CD4-positive, alpha-beta T cell treated with Interleukin-15 for 4 hours (primary cell): ENCODE results near the gene SERPINE2.

Source experiments
- DNase-seq: peaks from one replicate; pipeline ENCODE4 v3.0.0-alpha.2; 2020; ENCODE audit warnings: low spot score

The SERPINE2 gene

DNA sequence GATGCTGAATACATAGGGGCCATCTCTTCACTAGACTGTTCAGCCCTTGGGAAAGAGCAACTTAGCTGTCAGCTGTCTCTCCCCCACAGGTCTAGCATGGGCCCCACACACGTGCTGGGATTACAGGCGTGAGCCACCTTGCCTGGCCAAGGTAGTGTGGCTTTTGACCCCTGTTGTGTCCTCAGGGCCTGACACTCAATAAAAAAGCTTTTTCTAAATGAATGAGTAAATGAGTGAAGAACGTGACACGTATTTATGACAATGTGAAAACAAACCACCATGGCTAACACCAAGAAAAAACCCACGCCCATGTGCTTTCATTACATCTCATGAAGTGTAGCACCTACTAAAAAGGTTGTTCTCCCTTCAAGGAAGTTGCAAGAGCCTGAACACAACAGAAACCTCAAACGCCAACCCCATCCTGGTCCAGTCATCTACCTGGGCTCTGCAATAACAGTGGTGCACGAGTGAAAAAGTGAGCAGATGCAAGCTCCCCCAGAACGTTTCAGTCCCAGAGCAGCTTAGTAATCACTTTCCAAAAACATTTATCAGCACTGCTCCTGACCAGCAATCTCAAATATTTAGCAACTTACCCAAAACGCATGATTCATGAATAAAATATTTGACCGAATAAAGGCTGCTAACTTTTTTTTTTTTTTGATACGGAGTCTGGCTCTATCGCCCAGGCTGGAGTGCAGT is 97.4 kb downstream of the SERPINE2 start:
- DNase-seq: peak; percentile 76

DNA sequence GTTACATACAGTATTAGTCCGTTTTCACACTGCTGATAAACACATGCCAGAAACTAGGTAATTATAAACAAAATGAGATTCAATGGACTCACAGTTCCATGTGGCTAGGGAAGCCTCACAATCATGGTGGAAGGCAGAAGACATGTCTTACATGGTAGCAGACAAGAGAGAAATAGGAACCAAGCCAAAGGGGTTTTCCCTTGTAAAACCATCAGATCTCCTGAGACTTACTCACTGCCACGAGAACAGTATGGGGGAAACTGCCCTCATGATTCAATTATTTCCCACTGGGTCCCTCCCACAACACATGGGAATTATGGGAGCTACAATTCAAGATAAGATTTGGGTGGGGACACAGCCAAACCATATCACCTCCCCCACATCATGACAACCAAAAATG is 99.6 kb downstream of the SERPINE2 start:
- peak; percentile 22 for DNase-seq

DNA sequence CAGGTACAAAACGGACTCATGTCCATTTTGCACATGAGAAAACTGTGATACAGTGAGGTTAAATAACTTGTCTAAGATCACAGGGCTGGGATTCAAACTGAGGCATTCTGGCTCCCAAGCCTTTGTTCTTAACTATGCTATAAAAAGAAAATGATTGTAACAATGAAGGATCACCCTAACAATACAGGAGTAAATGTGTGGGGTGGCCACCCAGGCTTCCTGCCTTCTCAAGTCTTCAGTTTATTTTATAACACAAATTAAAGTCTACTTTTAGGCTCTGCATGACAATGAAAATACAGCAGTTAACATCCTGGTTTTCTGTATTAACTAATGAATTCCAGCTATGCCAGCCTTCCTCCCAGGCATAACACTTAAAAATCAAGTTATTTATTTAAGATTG is 101.6 kb downstream of the SERPINE2 start:
- DNase-seq: no peak

DNA sequence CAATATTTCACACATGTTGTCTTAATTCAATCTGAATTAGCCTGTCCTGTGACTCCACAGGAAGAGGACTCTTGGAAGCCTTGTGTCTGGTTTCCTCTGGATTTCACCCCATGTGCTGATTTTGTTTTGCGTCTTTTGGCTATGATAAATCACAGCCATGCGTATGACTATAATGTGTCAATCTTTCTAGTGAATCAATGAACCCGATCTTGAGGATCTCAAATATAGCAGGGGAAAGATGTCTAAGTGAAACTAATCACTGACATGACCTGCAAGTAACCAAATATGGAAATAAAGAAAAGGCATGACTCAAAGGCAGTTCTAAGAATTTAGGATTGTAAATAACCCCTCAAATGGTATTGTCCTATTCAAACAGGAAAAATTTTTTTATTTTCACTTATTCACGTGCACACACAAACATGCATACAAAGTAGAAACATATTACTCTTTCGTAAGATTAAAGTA is 102.2 kb downstream of the SERPINE2 start:
- peak; percentile 42 for DNase-seq

DNA sequence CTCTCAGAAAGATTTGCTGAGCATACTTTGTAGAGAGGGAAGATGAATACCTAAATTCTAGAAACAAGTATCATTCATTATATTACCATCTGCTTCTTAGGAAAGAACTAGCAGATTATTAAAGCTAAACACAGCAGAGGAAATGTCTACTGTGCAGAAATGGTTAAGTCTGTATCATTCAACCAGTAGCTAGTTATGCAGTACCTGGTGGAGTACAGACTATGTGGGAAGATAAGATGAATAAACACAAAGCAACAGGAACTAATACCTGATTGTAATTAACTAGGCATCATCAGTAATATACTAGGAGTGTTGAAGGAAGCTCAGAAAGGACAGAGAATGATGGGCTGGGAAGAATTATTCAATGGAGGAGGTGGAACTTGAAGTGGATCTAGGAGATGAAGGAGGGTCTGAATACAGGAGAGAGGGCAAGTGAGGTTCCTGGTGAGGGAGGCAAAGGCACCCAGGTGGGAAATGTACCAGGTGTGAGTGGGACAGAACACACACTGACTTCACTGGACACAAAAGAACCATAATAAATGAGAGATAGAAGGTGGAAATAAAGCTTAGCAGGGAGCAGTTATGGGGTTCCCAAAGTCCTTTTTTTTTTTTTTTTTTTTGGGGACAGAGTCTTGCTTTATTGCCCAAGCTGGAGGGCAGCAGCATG is 103.5 kb downstream of the SERPINE2 start:
- DNase-seq: no peak

DNA sequence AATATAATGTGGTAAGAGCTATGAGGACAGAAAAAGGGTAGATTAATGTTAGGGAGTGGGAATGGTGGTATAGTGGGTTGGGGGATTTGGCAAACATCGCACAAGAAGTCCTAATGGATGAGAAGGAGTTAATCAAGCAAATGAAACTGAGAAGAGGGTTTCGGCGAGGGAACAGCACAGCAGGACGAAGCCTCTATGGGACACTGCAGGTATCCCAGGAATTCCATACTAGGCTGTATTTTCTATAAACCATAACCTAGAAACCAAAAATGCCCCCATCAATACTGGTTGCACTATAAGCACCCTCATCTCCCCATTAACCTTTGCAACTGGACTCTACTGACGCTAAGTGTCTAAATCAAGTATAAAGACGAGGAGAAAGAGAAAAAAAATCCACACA is 104.2 kb downstream of the SERPINE2 start:
- DNase-seq: no peak

DNA sequence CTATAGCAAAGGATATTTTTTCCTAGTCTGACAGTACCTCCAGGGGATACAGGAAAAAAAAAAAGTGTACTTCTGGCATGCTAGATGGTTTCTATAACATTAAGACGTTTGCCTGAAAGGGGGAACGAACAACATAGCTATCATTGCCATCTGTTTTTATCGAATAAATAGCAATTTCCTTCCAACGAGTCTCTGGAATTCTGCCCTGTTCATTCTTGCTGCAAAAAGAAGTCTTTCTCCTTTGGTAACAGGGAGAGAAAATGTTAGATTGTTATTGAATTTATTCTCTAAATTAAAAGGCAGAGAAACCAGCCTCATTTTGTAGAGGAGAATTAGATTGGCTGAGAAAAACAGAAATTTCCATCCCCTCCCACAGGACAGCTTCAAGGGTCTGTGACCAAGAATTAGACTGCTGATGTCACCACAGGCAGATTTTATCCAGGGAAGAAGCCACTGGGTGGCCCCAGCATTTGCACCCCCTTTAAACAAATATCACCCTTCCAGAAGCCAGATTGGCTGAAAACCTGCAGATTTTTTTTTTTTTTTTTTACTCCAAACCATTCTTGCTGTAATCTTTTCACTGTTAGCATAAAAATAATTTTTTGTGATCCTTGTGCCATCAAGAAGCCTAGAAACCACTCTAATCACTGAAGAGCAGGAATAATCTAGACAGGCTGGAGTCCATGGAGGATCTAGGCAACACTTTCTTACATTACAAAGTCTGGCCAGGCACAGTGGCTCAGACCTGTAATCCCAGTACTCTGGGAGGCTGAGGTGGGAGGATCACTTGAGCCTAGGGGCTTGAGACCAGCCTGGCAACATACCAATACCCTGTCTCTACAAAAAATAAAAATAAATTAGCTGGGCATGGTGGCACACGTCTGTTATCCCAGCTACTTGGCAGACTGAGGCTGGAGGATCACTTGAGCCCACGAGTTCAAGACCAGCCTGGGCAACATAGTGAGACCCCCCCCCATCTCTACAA is 106.0 kb downstream of the SERPINE2 start:
- DNase-seq: no peak

DNA sequence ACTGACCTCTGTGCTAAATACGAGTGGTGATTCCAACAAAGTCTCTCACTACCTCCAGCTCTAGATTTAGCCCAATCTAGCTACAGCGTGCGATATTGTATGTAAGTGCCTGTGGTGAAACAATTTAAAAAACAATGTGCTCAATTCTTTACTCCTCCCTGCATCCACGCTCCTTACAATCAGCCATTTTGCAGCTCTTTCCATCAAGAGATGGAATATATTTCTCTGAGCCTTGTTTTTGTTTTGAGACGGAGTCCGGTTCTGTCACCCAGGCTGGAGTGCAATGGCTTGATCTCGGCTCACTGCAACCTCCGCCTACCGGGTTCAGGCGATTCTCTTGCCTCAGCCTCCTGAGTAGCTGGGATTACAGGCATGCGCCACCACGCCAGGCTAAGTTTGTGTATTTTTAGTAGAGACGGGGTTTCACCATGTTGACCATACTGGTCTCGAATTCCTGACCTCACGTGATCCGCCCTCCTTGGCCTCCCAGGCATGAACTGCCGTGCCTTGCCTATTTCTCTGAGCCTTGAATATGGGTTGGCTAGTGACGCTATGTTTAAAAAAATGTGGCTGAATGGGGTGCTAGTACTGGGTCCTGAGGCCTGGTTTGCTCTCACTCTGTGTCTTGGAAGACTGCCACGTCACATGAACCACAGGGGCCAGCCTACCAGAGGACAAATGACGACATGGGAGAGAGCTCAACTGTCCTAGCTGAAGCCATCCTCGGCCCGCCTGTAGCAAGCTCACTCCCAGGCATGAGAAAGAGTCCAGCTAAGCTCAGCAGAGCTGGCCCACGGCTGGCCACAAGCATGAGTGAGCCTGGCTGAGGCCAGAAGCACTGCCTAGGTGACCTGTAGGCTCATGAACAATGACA is 108.7 kb downstream of the SERPINE2 start:
- no peak for DNase-seq

DNA sequence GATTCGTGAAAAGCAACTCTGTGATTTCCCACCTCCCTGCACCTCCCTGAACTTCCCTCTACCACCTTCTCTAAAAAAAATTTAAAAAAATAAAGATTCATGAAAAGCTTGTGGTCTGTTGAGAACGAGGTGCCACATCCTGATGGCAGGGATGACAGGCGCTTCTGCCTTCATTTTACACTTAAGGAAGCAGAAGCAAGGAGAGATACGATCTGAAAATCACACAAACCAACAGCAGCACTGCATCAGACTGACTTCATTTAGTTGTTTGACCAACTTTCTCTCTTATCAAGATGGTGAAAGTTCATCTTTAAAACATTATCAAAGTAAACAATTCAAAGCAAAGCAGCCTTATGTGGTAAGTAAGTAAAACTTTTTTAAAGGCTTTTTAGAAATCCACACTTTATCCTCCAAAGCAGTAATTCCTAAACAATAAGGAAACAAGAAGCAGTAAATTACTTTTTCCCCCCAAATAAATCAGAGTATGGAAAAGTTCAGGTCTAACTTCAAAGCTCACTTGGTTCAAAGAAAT is 109.4 kb downstream of the SERPINE2 start:
- peak; percentile 32 for DNase-seq

DNA sequence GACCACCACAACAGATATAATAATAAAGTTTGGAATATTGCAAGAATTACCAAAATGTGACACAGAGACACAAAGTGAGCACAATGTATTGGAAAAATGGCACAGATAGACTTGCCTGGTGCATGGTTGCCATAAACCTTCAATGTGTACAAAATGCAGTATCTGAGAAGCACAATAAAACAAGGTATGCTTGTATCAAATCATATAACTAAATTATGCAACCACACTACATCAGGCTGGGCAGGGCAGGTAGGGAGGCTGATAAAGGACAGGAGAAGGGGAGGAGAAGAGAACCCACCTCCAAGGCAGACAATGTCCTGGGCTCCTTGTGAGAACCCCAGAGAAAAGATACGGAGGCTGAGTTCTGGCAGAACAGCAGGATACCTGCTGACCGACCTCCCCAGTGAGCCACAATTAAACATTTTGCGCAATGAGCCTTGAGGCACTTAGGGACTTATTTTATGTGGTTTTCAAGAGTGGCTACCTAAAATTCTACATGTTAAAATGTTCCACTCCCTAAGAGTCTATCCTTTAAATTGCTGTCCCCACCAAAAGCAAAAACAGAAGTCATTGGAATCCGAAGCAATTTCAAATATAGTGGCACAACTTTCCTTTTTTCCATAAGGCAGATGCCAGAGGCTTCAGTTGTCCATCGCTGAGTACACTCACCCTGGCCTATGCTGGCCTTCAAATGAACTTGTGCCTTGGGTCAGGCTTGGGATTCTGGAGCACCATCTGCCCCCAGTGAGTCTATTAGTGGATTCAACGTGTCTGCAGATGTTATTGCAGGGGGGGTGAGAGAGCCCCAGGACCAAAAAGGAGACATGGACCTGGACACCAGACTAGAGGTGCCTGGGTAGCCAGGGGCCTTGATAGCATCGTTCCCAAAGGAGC is 110.7 kb downstream of the SERPINE2 start:
- no peak for DNase-seq

DNA sequence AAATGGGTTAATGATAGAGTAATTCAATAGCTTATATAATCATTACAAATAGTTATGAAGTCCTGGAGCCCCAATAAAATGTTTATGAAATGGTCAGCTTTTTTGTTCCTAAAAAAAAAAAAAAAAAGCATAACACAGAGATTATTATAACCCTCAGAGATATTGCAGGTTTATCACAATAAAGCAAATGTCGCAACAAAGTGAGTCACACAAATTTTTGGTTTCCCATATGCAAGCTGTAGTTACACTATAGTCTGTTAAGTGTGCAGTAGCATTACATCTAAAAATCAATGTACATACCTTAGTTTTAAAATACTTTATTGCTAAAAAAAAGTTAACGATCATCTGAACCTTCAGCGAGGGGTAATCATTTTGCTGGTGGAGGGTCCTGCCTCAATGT is 114.0 kb downstream of the SERPINE2 start:
- no peak for DNase-seq
